Measurements from ENCODE around the gene KIF21B. TPM values are rescaled to one million over a fixed set of nuclear protein-coding genes. Genes with fewer than 3 reads are reported as not detected.

KIF21B gene
- total and polyA plus RNA-seq, 4 donors, result 1.3 to 7.4 (median 4.8) TPM

DNA sequence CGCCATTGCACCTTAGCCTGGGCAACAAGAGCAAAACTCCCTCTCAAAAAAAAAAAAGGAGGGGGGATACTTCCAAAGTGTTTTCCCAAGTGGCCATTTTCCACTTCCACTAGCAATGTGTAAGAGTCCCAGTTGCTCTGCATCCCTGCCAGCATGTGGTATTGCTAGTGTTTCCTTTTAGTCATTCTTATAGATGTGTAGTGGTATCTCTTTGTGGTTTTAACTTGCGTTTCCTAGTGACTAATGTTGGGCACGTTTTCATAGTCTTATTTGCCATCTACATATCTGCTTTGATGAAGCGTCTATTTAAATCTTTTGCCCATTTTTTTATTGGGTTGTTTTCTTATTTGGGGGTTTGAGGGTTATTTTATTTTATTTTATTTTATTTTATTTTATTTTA lies 97.7 kb downstream of the KIF21B start:
- Histone ChIP-seq H3K27me3 (ENCODE audit: control insufficient read depth in 3 of 3, insufficient read depth in 3 of 3, low read length in 2 of 3) (no peaks in the 10 kb centered on the region), H3K9me3 (ENCODE audit: control insufficient read depth in 4 of 4, insufficient read depth in 3 of 4, low read length in 3 of 4) (no peaks in the 10 kb centered on the region), H3K9ac (ENCODE audit: insufficient read depth in 1 of 2, low read length in 2 of 2) (no peak overlapping the region), H3K4me3 (no peak overlapping the region), H3K27ac (ENCODE audit: low read depth in 1 of 2, low read length in 1 of 2) (no peak overlapping the region), H3K36me3 (ENCODE audit: control insufficient read depth in 4 of 4, insufficient read depth in 4 of 4, low read length in 4 of 4) (no peaks in the 10 kb centered on the region), H3K4me1 (ENCODE audit: control insufficient read depth in 5 of 5, insufficient read depth in 5 of 5, low read length in 5 of 5) (no peaks in the 10 kb centered on the region)
- TF ChIP-seq, protein P1, sequence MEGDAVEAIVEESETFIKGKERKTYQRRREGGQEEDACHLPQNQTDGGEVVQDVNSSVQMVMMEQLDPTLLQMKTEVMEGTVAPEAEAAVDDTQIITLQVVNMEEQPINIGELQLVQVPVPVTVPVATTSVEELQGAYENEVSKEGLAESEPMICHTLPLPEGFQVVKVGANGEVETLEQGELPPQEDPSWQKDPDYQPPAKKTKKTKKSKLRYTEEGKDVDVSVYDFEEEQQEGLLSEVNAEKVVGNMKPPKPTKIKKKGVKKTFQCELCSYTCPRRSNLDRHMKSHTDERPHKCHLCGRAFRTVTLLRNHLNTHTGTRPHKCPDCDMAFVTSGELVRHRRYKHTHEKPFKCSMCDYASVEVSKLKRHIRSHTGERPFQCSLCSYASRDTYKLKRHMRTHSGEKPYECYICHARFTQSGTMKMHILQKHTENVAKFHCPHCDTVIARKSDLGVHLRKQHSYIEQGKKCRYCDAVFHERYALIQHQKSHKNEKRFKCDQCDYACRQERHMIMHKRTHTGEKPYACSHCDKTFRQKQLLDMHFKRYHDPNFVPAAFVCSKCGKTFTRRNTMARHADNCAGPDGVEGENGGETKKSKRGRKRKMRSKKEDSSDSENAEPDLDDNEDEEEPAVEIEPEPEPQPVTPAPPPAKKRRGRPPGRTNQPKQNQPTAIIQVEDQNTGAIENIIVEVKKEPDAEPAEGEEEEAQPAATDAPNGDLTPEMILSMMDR (IDR thresholded peaks at IDR 0.05; ENCODE audit: control extremely low read depth, extremely low read depth), result no peak
- no peak for ATAC-seq (ENCODE audit: insufficient read depth, low FRiP score)
- no peak for DNase-seq
- WGBS, 2 donors, result 57 to 71% methylated on average over 4 of the region's 4 CpGs

DNA sequence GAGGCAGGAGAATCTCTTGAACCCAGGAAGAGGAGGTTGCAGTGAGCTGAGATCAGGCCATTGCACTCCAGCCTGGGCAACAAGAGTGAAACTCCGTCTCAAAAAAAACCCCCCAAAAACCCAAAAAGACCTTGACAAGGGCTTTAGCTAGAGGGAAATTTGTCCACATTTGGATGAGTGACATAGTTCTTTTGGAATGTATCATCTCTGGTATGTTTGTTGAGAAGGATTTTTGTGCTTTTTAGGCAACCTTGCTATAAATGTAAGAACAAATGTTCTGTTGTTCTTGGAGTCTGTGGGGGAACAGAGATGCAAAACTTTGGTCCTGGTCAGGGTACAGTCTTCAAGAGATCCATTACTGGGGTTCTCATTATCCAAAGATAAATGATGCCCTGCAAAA lies 99.9 kb downstream of the KIF21B start:
- Histone ChIP-seq H3K4me3 (no peak overlapping the region), H3K9me3 (ENCODE audit: control insufficient read depth in 4 of 4, insufficient read depth in 3 of 4, low read length in 3 of 4) (no peaks in the 10 kb centered on the region), H3K27me3 (ENCODE audit: control insufficient read depth in 3 of 3, insufficient read depth in 3 of 3, low read length in 2 of 3) (no peaks in the 10 kb centered on the region), H3K9ac (ENCODE audit: insufficient read depth in 1 of 2, low read length in 2 of 2) (no peak overlapping the region), H3K4me1 (ENCODE audit: control insufficient read depth in 5 of 5, insufficient read depth in 5 of 5, low read length in 5 of 5) (no peaks in the 10 kb centered on the region), H3K27ac (ENCODE audit: low read depth in 1 of 2, low read length in 1 of 2) (no peak overlapping the region), H3K36me3 (ENCODE audit: control insufficient read depth in 4 of 4, insufficient read depth in 4 of 4, low read length in 4 of 4) (no peaks in the 10 kb centered on the region)
- no peak for ATAC-seq (ENCODE audit: insufficient read depth, low FRiP score)
- TF ChIP-seq, protein P1 (IDR thresholded peaks at IDR 0.05; ENCODE audit: control extremely low read depth, extremely low read depth), result no peak
- 80 to 100% methylated on average over 1 of the region's 1 CpG for WGBS, 2 donors
- no peak for DNase-seq

DNA sequence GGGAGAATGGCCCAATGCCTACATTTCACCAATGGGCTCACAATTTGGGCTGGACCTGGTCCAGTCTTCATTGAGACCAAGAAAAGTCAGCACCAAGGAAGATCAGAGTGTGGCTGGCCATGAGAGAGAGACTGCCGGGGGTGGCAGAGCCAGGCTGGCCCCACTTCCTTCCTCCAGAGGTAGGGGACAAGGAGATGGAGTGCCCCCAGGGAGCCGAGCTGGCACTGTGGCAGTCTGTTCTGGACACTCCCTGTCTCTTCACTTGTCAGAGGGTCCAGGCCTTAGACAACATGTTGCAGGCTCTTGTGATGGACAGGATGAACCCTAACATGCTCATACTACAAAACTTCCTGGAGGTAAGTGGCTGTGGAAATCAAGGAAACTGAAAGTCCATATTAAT lies 101.1 kb downstream of the KIF21B start:
- no peaks in the 10 kb centered on the region for H3K9me3 ChIP-seq (ENCODE audit: control insufficient read depth in 4 of 4, insufficient read depth in 3 of 4, low read length in 3 of 4)
- no peak overlapping the region for H3K4me3 ChIP-seq
- H3K9ac ChIP-seq (ENCODE audit: insufficient read depth in 1 of 2, low read length in 2 of 2), result no peak overlapping the region
- WGBS, 2 donors, result 66 to 77% methylated on average over 2 of the region's 2 CpGs
- TF ChIP-seq, protein P1 (IDR thresholded peaks at IDR 0.05; ENCODE audit: control extremely low read depth, extremely low read depth), result no peak
- no peaks in the 10 kb centered on the region for H3K27me3 ChIP-seq (ENCODE audit: control insufficient read depth in 3 of 3, insufficient read depth in 3 of 3, low read length in 2 of 3)
- ATAC-seq (ENCODE audit: insufficient read depth, low FRiP score), result no peak
- no peak for DNase-seq
- no peaks in the 10 kb centered on the region for H3K36me3 ChIP-seq (ENCODE audit: control insufficient read depth in 4 of 4, insufficient read depth in 4 of 4, low read length in 4 of 4)
- H3K4me1 ChIP-seq (ENCODE audit: control insufficient read depth in 5 of 5, insufficient read depth in 5 of 5, low read length in 5 of 5), result no peaks in the 10 kb centered on the region
- no peak overlapping the region for H3K27ac ChIP-seq (ENCODE audit: low read depth in 1 of 2, low read length in 1 of 2)

DNA sequence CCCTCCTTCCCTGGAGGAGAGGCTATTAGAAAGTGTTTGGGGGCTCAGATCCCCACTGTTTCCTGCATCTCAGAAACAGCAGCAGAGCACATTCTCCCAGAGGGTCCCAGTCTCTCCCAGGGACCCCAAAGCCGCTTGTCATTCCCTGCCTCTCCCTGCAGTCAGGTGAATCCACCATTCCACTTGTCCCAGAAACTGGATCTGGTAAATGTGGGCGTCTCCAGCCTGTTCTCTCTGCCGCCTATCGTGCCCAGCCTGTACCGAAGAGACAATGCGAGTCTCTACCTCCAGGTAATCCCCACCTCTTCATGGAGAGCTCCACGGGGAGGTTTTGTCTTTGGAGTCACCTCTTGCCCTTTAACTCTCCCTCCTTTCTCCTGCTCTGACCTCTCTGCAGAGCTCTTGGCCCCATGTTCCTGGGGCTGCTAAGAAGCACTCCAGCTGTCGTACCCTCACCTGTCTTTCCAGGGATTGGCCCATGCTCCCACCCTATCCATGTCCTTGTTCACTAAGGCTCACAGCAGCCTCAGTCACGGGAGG lies 101.9 kb downstream of the KIF21B start:
- no peak for DNase-seq
- Histone ChIP-seq H3K4me1 (ENCODE audit: control insufficient read depth in 5 of 5, insufficient read depth in 5 of 5, low read length in 5 of 5) (no peaks in the 10 kb centered on the region), H3K9me3 (ENCODE audit: control insufficient read depth in 4 of 4, insufficient read depth in 3 of 4, low read length in 3 of 4) (no peaks in the 10 kb centered on the region), H3K9ac (ENCODE audit: insufficient read depth in 1 of 2, low read length in 2 of 2) (no peak overlapping the region), H3K4me3 (no peak overlapping the region), H3K36me3 (ENCODE audit: control insufficient read depth in 4 of 4, insufficient read depth in 4 of 4, low read length in 4 of 4) (no peaks in the 10 kb centered on the region), H3K27me3 (ENCODE audit: control insufficient read depth in 3 of 3, insufficient read depth in 3 of 3, low read length in 2 of 3) (no peaks in the 10 kb centered on the region), H3K27ac (ENCODE audit: low read depth in 1 of 2, low read length in 1 of 2) (no peak overlapping the region)
- WGBS, 2 donors, result 84 to 89% methylated on average over 9 of the region's 9 CpGs
- TF ChIP-seq, protein P1 (IDR thresholded peaks at IDR 0.05; ENCODE audit: control extremely low read depth, extremely low read depth), result no peak
- no peak for ATAC-seq (ENCODE audit: insufficient read depth, low FRiP score)
